VCaP (cell line): ENCODE results near the gene SORCS1.

Experiments used
- H3K27ac ChIP-seq: fragments of 450-650 bp; 2 replicates; pipeline ENCODE4 v1.5.1; 2017
- TF ChIP-seq, protein P1 (sequence below): fragments of 450-650 bp; conservative IDR thresholded peaks from 2 replicates; pipeline ENCODE4 v1.5.1; 2017; ENCODE audit warnings: mild to moderate bottlenecking, moderate library complexity

The SORCS1 gene

DNA sequence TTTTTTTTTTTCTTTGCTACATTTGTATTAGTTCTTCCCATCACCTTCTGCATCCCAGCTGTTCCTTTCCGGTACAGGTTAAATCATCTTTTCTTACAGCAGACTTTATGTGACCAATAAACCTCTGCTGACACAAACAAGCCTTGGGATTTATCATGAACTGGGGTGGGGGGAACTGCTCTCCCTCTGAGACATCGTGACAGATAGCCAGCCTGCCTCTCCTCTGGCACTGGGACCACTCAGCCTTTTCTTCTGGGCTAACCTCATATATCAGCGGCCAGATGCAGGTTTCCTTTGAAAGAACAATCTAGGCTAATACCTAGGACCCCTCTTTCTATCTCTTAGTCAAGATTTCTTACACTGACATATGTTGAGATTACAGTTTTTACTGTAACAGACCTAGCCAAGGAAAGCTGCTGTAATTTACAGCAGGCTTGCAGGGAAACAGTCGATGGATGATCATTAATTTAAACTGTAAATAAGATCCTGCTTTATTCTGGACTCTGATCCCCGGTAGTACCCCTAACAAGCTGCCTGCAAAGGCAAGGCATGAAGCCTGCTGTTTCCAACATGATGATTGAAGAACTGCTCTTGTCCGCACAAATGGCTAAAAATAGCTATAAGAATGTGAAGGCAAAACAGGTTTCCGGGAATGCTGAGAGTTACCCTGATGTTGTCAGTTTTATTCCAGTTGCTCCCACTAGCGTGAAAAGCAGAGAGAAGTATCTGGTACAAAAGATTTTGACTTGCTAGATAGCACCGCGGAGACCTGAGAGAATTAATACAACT is 338.7 kb downstream of the SORCS1 start:
- H3K27ac ChIP-seq: no peak overlapping the region
- TF ChIP-seq, protein P1, sequence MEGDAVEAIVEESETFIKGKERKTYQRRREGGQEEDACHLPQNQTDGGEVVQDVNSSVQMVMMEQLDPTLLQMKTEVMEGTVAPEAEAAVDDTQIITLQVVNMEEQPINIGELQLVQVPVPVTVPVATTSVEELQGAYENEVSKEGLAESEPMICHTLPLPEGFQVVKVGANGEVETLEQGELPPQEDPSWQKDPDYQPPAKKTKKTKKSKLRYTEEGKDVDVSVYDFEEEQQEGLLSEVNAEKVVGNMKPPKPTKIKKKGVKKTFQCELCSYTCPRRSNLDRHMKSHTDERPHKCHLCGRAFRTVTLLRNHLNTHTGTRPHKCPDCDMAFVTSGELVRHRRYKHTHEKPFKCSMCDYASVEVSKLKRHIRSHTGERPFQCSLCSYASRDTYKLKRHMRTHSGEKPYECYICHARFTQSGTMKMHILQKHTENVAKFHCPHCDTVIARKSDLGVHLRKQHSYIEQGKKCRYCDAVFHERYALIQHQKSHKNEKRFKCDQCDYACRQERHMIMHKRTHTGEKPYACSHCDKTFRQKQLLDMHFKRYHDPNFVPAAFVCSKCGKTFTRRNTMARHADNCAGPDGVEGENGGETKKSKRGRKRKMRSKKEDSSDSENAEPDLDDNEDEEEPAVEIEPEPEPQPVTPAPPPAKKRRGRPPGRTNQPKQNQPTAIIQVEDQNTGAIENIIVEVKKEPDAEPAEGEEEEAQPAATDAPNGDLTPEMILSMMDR: no peak

DNA sequence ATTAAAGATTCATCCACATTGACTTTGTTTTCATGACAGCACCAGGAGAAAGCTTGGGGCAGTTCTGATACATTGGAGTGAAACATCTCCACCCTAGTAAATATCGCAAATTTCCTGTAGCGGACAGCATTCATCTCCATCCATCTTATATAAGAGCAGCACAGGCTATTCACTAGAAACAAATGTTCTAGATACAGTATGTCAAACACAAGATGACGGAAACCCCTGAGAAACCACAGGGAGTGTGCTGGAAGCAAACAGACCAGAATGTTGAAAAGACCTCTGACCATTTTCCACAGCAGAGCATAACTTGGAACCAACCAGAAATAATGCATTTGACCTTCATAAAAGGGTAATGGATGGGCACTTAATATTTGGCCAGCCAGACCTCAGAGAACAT is 343.9 kb downstream of the SORCS1 start:
- H3K27ac ChIP-seq: no peak overlapping the region
- TF ChIP-seq, protein P1: no peak

DNA sequence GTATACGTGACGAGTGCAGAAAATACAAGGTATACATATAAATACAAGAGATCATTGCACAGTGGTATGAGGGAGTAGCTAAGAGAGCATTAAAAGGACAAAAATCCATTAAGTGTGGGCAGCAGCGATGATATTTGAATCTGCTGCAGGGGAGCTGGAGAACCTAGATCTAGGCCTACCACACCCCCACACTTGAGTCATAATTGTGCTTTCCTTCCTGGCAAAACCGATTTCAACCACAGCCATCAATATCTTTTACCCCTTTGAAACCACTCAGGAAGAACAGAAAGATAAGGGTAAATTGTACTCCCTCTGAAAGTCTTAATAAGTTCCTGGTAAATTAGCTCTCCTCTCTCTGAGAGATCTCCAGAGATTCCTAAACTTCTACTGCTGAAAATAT is 345.0 kb downstream of the SORCS1 start:
- no peak overlapping the region for H3K27ac ChIP-seq
- TF ChIP-seq, protein P1: no peak

DNA sequence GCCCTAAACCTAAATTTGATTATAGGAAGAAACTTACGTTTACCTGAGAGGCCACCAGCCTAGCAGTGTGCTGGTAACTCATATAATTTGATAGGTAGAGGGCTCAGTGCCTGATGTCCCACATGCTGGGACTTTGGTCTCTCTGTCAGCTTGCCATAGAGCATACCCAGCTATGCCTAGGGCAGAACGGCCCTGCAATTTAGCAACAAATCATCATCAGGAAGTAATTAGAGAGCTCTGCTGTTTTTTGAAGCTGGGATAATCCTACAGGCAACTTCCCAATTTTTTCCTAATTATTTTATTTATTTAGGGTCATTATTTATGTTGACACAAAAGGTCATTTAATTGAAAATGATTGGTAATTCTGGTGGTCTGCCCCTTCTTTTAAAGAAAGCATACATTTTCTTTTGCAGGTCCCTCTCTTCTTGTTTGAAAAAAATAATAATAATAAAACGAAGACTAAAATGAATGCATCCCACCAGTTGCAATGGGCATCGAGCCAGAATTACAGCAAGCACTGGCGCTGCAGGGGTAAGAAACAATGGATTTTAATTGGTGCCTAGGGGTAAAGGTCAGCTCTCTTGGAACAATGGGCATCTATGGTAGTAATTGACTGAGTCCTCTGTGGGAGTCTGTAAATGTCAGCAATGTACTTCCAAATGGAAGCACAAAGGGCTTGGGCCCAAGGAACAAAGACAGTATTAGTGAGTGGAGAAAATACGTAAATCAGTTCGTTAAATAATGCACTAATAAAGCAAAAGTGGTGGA is 348.0 kb downstream of the SORCS1 start:
- H3K27ac ChIP-seq: no peak overlapping the region
- TF ChIP-seq, protein P1: no peak

DNA sequence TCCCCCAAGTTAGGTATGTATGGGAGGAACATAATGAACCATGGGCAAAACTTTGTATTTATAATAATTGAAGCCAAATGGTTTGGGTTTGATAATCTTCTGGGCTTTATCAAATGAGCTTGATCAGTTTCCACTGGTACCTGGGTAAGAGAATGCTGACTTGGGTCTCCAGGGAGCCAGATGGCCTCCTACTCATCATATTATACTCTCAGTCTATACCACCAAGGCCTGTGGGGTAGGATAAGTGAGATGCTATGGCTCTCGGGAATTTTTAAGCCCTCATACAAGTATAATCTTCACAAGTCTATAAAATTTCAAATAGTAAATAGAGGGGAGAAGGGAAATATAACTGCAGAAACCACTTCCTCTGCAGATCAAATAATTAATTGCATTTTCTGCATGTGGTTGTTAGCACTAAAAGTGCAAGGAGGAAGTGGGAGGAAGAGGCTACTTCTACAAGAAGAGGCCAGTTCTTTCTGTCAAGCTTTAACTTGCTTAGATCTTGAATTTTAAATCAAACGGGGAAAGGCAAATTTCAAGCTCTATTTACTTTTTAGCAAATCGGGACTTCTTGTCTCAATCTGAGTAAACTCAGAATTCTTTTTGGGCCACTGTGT is 349.0 kb downstream of the SORCS1 start:
- H3K27ac ChIP-seq: no peak overlapping the region
- TF ChIP-seq, protein P1: no peak

DNA sequence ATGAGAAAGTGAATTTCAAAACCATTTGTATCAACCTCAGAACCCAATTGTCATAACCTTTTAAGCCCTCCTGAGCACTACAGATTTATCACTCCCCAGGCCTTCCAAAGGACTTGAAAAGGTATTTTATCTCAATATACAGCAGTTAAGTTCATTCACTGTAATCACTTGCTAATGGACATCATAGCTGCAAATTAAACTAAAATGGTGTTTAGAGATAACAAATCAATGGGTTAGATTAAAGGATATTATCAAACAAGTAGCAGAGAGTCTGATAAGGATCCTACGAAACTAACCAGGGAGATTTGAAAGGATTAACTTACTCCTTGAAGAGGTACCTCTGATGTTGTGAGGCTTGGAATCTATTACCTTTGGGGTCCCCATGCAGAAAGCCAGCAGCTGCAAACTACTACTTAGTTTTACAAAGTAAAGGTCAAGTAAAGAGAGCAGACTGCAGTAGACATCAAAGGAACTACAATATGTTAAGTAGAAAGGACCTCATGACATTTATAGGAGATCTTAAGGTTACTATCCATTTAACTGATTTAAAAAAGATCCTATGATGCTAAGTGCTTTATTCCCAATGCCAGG is 359.4 kb downstream of the SORCS1 start:
- TF ChIP-seq, protein P1: no peak
- H3K27ac ChIP-seq: no peak overlapping the region

DNA sequence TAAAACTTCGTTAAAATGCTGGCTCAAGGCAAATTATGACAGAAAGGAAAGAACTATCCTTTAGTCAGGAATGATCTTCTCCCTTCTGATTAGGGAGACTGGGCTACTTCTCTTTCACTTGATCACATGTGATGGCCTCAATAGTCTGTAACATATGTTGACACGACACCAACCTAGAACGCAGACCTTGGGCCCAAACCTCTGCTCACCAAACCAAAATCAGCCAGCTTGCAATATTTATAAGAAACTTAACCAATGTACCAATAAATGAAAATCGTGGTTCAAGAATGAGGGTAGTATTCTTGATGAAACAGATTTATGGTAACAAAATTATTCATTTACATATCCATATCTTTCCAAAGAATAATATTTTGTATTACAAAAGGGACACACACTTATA is 361.6 kb downstream of the SORCS1 start:
- TF ChIP-seq, protein P1: no peak
- no peak overlapping the region for H3K27ac ChIP-seq
